ELF-1 (cell line): ENCODE measurements around the gene DUS2.

Experiments
- DNase-seq: peaks from one replicate; pipeline ENCODE4 v3.0.0-alpha.2; 2016; ENCODE audit warnings: low read depth, low spot score

DUS2 gene

DNA sequence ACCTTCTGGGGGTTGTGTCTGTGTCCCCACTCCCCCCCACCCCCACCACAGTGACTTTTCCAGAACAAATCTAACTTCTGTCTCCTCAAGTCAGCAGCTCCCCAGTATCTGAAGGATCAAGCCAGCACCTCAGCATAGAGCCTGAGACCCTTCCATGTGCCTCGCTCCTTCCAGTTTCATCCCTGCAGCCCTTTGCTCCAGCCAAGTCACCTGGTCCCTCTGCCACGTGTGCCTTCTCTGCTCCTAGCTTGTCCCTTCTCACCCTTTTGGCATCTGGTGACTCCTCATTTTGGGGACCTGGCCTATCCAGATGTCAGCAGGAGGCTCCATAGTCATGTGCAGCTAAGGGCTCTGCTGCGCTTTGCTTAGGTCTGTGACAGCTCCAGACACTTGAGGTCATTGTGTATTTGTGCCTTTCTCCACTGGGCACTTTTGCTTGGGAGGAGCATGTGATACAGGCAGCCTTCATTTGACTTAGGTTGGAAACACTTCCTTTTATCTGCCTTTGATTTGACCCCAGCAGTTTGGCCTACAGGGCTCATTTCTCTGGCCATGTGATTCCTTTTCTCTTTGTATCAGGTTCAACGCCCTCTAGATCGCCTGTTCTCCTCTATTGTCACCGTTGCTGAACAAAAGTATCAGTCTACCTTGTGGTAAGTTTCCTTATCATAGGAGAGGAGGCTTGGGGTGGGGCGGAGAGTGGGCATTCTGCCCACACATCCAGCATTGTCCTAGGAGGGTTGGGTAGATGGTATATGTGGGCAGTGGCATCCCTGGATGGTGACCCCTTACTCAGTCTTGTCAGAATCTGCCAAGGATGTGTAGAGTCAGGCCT is 55.0 kb downstream of the DUS2 start:
- no peak for DNase-seq

DNA sequence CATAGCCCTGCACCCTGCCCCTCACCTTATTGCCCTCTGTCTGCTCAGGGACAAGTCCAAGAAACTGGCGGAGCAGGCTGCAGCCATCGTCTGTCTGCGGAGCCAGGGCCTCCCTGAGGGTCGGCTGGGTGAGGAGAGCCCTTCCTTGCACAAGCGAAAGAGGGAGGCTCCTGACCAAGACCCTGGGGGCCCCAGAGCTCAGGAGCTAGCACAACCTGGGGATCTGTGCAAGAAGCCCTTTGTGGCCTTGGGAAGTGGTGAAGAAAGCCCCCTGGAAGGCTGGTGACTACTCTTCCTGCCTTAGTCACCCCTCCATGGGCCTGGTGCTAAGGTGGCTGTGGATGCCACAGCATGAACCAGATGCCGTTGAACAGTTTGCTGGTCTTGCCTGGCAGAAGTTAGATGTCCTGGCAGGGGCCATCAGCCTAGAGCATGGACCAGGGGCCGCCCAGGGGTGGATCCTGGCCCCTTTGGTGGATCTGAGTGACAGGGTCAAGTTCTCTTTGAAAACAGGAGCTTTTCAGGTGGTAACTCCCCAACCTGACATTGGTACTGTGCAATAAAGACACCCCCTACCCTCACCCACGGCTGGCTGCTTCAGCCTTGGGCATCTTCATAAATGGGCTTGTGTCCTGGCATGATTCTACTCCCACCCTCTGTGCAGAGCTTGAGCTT is 55.8 kb downstream of the DUS2 start:
- no peak for DNase-seq

DNA sequence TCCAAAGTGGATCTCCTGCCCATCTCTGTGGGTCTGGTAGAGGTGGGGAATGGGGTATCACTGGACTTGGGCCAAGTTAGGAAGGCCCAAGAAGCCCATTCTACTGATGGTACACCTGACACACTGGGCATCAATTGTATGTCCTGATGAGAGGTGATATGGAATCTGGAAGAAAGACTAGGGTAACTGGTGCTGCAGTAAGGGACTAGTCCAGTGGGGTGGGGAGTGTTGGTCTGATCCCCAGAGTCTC is 56.2 kb downstream of the DUS2 start:
- no peak for DNase-seq

DNA sequence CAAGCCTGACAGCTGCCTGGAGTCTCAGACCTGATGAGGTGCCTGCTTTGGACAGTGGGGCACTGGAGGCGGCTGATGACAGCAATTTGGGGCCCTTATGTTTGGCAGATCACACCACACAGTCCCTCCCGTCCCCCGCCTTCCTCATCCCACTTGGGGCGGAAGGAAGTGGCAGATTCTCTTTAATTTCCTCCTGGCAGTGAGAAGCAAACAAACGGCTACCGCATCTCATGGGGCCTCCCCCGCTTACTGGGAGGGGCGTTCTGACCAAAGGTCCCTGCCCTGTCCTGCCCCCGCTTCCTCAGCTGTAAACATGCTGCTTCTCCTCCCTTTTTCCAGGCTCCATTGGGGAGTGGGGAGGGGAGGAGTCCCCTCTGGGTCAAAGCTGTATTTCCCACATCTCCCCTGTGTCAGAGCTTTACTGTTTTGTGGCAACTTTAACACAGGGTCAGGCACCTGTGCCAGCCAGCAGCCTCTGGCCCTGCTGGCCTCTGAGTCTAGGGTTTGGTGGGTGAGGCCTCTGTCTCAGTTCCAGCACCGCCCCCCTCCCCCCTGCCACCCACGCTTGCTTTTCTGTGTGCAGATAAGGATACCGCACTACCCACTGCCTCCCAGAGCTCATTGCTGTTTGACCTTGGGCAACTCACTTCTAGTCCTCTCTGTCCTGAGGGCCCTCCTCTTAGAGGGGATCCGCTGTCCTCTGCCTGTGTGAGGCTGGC is 56.7 kb downstream of the DUS2 start:
- DNase-seq: no peak

DNA sequence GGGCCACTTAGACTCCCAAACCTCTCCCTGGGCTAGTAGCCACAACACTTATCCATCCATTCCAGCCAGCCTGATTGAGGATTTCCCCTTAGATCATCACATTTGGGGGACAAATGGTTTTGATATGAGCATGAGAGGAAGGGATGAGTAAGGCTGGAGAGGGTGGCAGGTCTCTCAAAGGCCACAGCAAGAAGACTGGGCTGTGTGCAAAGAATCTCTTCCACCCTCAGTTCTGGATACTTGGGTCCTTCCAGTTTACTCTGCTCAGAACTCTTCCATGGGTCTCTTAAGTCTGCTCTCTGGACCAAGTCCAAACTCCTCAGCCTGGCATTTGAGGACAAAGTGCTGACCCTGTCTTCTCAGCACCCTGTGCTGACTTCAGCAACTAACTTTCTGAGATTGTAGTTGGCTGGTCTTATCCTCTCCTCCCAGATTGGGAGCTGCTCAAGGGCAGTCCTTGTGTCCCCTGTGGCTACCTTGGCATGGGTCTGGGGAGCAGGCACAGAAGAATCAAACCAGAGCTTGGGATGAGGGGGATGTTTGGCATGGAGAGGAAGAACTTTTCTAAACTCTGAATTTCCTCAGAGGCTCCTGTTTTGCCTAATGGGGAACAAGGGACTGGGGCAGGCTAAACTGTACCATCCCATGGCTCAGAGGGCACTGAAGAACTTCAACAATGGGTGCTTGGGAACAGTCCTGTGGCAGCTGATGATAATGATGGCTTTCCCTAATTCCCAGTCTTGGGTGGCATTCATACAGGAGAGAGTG is 59.0 kb downstream of the DUS2 start:
- DNase-seq: no peak

DNA sequence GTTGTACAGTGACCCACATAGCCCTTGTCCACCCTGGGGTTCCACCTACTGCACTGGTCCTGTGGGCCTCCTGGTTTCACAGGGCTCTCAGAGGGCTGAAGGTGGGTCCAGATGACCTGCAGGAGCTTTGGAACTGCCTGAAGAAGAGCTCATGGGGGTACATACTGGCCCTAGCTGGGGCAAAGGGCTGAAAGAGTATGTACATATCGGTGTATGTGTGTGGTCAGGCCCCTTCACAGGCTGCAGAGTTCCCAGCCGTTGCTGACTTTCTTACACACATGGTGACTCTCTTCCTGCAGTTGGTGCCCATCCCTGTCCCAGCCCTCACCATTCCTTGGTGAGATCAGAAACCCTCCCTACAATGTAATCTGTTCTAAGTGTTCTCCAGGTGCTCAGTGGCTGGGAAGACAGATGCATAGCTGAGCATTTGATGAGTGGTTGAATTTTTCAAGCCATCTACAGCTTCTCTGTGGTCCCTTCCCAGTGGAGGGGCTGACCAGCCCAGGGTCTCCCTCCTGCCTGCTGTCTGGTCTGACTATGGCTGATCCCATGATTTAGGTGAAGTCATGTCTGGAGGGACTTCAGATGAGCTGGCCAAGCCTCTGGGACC is 59.6 kb downstream of the DUS2 start:
- DNase-seq: no peak

DNA sequence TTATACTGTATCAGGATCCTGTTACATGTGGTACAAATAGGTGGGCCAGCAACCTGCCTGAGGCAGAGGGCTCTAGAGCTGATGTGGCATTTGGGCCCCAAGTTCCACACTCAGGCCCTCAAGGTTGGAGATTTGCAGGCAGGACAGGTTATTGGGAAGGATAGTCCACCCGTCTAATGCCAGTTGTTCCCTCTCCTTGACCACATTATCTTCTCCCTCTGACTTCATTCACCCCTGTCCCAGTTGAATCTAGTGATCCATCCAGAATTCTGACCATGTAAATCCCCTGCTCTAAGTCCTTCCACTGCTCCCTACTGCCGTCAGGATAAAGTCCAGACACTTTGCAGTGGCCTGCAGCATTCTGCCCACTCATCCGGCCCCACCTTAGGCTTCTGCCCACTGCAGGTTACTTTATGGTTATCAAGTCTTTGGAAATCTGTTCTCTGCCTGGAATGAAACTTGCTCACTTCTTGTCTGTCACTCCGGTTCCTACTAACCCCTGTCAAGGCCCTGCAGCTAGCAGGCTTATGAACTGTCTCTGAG is 60.2 kb downstream of the DUS2 start:
- no peak for DNase-seq

DNA sequence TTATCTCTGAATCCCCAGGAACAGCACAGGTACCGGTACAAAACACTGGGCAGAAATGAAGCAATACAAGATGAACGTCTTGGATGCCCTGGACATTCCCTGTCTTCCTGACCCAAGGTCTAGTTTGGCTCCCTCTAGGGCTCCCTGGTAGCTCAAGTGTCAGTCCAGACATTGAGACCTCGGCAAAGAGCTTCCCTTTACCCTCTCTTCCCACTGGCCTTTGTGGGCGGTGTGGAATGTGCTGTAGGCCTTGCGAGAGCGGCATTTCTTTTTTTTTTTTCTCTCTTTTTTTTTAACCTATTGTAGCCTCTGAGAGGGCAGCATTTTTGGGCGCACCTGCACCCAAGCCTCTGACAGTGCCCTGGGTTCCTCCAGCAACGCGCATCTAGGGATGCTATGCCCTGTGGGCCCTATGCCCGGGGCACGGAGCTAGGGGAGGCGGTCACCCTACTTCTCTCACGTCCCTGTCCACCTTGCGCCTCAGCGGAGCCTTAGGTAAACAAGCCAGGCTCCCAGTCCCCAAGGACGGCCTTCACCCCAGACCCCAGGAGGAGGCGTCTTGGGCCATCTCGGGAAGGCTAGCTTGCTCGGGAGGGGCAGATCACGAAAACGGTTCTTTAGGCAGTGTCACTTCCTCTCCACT is 60.9 kb downstream of the DUS2 start:
- peak; percentile 65 for DNase-seq

DNA sequence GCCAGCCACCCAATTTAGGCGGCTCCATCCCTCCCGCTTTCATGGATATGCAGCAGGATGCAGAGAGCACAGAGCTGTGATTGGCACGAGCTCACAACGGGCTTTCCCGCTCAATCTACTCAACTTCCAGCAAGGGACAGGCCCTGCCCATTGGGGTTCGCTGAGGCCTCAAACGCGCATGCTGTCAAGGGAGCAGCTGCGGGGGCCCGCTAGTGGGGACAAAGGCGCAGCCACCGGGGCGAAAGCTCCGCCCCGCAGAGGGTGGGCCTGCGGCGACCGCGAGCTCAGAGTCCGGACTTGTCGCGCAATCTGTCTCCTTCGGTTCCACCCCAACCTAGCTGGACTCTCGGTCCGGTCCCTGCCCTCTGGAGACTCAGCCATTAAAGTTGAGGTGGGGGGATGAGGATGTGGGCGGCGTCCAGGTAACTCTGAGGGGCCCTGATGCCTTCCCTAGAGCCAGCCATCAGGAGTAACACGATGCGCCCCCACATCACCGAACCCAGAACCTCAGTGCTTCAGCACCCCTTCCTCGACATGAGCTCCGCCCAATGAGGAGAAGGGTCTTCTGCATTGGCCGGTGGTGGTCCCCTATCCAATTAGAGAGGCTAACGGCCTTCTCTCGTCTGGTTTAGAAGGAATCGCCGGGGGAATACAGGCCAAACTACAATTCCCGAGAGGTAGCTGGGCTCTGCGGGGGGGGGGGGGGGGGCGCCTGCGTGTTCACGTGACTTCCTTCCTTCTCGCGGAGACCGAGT is 61.6 kb downstream of the DUS2 start:
- peak; percentile 96 for DNase-seq

DNA sequence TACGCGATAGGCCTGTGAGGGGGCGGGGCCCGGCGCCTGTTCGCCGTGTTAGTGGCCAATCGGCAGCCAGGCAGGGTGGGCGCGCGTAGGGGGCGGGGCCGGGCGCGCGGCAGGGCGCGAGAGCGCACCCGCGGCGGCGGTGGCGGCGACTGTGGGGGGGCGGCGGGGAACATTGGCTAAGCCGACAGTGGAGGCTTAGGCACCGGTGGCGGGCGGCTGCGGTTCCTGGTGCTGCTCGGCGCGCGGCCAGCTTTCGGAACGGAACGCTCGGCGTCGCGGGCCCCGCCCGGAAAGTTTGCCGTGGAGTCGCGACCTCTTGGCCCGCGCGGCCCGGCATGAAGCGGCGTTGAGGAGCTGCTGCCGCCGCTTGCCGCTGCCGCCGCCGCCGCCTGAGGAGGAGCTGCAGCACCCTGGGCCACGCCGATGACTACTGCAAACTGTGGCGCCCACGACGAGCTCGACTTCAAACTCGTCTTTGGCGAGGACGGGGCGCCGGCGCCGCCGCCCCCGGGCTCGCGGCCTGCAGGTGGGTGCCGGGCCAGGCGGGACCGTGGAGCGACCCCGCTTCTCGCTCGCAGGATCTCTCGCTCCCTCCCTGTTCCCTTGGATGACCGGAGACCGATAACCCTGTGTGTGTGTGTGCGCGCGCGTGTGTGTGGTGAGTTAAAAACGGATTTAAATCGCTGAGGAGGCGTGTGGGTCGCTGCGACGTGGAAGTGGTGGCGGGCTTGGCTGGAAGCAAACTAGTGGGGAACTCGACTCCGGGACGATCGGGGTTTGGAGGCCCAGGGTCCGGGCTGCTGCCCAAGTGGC is 62.4 kb downstream of the DUS2 start, which contains the start of gene NFATC3:
NFATC3 (plus strand) TSS at position 112 of the 813 bp plus-strand sequence; CDS start at position 424, 312 bp downstream.
- DNase-seq: peak; percentile 76

DNA sequence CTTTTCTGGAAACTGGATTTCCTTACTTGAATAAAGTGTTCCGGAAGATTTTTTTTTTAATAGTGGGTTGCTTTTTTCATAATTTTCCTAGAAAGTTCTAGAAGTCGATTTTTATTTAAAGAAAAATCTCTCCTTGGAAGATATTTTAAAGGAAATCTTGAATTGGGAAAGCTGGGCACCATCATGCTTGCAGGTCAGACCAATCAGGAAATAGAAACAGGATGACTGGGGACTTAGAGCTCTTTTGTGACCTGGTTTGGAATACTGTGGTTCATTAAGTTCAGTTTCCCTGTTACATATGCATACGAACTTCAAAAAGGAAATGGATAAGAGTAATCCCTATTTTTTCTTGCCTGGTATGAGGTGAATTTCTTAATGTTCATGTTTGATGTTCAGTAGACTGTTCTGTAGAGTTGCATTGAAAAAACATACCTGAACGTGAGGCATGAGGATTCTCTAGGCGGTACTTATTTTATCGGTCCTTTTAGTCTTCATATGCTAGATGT is 63.3 kb downstream of the DUS2 start:
- DNase-seq: no peak

DNA sequence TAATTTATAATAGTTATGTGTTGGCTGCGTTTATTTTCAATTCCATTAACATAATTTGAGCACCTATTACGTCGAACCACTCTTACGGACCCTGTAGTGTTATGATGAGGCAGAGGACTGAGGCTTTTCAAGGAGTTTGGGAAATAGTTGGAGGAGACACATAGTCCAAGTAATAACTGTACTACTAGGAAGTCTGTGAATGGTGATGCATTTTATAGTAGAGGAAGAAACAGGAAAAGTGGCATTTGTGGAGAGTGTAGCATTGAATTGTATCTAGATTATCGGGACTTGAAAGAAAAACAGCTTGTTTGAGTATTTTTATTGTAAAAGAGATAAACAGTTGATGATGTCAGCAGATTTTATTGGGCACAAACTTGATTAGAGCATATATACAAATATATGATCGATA is 63.8 kb downstream of the DUS2 start:
- no peak for DNase-seq

DNA sequence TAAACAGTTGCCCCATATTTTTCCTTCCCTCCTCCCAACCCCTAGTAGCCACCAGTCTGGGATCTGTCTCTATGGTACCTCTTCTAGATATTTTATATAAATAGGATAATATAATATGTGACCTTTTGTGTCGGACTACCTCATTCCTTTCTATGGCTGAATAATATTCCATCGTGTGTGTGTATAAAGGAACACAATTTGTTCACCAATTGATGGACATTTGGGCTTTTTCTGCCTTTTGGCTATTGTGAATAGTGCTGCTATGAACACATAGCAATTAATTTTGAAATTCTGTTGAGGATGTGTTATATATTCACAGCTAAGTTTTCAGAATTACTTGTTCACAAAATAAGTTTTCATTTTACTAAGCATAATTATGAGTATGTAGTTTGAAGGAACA is 64.6 kb downstream of the DUS2 start:
- no peak for DNase-seq

DNA sequence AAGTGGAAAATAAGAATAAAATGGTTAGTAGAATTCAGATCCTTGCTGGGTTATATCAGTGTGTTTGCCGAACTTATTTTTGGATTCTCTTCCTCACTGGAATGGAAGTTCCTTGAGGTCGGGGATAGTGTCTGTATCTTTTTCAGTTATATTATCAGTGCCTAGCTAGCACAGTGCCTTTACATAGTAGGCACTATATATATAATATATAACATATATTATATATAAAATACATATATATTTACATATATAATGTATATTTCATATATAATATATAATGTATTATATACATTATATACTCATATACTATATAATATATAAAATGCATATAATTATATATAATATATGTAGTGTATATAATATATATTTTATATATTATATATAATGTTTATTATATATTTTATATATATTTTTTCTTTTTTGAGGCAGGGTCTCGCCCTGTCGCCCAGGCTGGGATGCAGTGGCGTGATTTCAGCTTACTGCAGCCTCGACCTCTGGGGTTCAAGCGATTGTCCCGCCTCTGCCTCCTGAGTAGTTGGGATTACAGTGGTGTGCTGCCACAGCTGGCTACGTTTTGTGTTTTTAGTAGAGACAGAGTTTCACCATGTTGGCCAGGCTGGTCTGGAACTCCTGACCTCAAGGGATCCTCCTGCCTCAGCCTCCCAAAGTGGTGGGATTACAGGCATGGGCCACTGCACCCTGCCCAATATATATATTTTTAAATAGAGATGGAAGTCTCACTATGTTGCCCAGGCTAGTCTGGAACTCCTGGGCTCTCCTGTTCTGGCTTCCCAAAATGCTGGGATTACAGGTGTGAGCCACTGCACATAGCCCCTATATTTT is 65.3 kb downstream of the DUS2 start:
- DNase-seq: no peak

DNA sequence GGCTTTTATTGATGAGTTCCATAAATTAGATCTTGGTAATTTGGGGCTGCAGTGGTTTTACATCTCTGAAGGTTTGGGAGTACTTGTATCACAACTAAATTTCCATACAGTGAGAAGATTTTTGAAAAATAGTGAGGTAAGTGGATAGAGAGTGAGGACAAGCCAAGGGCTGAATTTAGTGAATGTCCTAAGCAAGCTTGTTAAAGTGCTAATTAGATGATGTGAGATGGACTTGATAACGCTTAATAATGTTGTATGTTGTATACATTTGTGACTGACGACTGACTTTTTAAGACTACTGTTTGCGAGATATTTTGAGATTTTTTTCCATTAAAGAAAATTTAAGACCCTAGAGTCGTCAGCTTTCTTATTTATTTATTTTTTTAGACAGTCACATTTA is 66.0 kb downstream of the DUS2 start:
- DNase-seq: no peak

DNA sequence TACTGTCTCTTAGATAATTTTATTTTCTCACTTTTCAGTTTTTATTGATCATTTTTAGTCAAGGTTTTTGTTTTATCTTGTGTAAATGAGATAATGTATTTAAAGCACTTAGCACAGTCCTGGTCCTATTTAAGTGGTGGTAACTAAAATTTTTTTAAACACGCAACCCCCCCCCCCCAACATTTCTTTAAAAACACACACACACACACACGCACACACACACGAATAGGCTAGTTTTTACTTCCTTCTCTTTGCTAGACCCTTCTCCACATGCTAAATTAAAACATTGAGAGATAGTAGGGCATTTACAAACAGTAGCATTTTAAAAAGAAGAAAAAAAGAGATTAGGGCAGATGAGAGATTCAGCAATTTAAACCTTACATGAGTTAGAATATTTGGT is 67.0 kb downstream of the DUS2 start:
- no peak for DNase-seq

DNA sequence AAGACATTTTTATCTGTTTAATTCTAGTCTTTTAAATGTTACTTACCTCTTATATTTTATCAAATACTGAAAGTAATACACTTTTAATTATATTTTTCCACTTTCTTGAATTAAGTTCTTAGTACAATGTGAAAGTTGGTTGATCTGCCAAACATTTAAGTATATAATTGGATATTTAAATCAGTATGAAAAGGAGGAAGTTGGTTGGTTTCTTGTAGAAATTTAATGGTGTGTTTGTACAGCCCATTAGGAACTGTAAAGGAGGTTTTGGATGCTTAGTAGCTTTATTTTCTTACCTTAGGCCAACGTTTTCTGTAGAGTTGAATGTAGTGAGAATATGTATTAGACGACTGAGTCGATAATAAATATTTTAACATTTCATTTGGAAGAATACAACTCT is 67.4 kb downstream of the DUS2 start:
- DNase-seq: no peak
